Measurements from ENCODE around the gene GGACT. TPM values are rescaled to one million over a fixed set of nuclear protein-coding genes. Genes with fewer than 3 reads are reported as not detected.
A peak's percentile ranks its signal among the peaks of the same experiment; 100 is the strongest.

Gene GGACT
- total RNA-seq, 3 donors from 2014 or later: 4.8 to 9.2 (median 7.8) TPM

DNA sequence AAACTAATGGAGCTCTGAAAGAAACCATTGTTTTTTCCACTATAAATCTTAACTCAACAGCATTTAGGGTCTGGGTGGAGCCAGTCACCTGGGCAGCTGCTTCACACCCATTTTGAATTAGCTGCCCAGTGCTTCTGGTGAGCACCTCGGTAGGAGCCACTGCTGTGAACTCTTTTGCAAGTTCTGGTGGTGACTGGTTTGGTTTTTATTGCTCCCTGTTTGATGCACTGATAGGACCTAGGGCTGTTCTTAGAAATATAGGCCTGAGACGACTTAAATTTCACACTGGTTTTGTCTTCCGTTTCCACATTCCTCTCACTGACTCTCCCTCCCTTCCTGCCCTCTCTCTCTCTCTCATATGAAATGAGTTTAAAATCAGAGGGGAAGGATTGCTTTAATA lies 103.9 kb downstream of the GGACT start:
- intact Hi-C loops (cut with DNase I, micrococcal nuclease): no loop called here
- H3K4me1 ChIP-seq (ENCODE audit: low read depth): peaks cover 3% of the 10 kb centered on the region
- peak in 2 of 3 donors; percentile 43 to 50 for DNase-seq
- H3K4me3 ChIP-seq: no peak overlapping the region
- H3K9me3 ChIP-seq: no peaks in the 10 kb centered on the region
- peak; percentile 93 for ATAC-seq
- TF ChIP-seq, protein P1, sequence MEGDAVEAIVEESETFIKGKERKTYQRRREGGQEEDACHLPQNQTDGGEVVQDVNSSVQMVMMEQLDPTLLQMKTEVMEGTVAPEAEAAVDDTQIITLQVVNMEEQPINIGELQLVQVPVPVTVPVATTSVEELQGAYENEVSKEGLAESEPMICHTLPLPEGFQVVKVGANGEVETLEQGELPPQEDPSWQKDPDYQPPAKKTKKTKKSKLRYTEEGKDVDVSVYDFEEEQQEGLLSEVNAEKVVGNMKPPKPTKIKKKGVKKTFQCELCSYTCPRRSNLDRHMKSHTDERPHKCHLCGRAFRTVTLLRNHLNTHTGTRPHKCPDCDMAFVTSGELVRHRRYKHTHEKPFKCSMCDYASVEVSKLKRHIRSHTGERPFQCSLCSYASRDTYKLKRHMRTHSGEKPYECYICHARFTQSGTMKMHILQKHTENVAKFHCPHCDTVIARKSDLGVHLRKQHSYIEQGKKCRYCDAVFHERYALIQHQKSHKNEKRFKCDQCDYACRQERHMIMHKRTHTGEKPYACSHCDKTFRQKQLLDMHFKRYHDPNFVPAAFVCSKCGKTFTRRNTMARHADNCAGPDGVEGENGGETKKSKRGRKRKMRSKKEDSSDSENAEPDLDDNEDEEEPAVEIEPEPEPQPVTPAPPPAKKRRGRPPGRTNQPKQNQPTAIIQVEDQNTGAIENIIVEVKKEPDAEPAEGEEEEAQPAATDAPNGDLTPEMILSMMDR (IDR thresholded peaks at IDR 0.05): no peak
- no peaks in the 10 kb centered on the region for H3K36me3 ChIP-seq (ENCODE audit: low read depth)

GRCh38 chr13:100483841-100484381 lies 104.7 kb downstream of the GGACT start:
- ATAC-seq: peak; percentile 50
- intact Hi-C loops (cut with DNase I, micrococcal nuclease): no loop called here
- H3K4me3 ChIP-seq: no peak overlapping the region
- no peaks in the 10 kb centered on the region for H3K36me3 ChIP-seq (ENCODE audit: low read depth)
- TF ChIP-seq, protein P1 (IDR thresholded peaks at IDR 0.05): no peak
- peaks cover 3% of the 10 kb centered on the region for H3K4me1 ChIP-seq (ENCODE audit: low read depth)
- DNase-seq: no peak
- H3K9me3 ChIP-seq: no peaks in the 10 kb centered on the region

GRCh38 chr13:100483139-100483538 lies 105.5 kb downstream of the GGACT start:
- intact Hi-C loops (cut with DNase I, micrococcal nuclease): no loop called here
- no peaks in the 10 kb centered on the region for H3K9me3 ChIP-seq
- TF ChIP-seq, protein P1 (IDR thresholded peaks at IDR 0.05): no peak
- H3K4me3 ChIP-seq: no peak overlapping the region
- H3K4me1 ChIP-seq (ENCODE audit: low read depth): peaks cover 3% of the 10 kb centered on the region
- ATAC-seq: no peak
- H3K36me3 ChIP-seq (ENCODE audit: low read depth): no peaks in the 10 kb centered on the region
- no peak for DNase-seq

GRCh38 chr13:100480676-100481075 lies 107.9 kb downstream of the GGACT start:
- H3K9me3 ChIP-seq: no peaks in the 10 kb centered on the region
- no peak overlapping the region for H3K4me3 ChIP-seq
- H3K4me1 ChIP-seq (ENCODE audit: low read depth): peaks cover 3% of the 10 kb centered on the region
- H3K36me3 ChIP-seq (ENCODE audit: low read depth): no peaks in the 10 kb centered on the region
- intact Hi-C loops (cut with DNase I, micrococcal nuclease): no loop called here
- TF ChIP-seq, protein P1 (IDR thresholded peaks at IDR 0.05): no peak
- DNase-seq: no peak
- no peak for ATAC-seq

Other genes with a start within 250 kb of the GGACT start
- gene TMTC4, start 86.0 kb upstream of the GGACT start, total RNA-seq: 10 to 100 TPM; 17.2 to 23.3 (median 17.8) TPM